Measurements from ENCODE around the gene KAZALD1. TPM values are rescaled to one million over a fixed set of nuclear protein-coding genes. Genes with fewer than 3 reads are reported as not detected.
"Not testable (repeated sequence)": the region's sequence is repeated elsewhere in the genome, so short reads cannot be mapped to it uniquely, and the experiment has no call there.

Gene KAZALD1
- total RNA-seq, 1 experiment from 2014 or later: 12.5 TPM

- H3K27ac ChIP-seq (ENCODE audit: low read depth, low read length, poor library complexity, severe bottlenecking): peak overlapping the region; percentile 68
- BruUV-seq (replicated peaks): no TSS peak
These were observed 29.8 kb upstream of the KAZALD1 start for GRCh38 chr10:101031796-101032636.

GRCh38 chr10:101032637-101033224 lies 29.1 kb upstream of the KAZALD1 start:
- POLR2A ChIA-PET (ENCODE audit: low non-redundant PET): interaction anchor here (0.6 to 0.7 kb wide), 2 partner anchors 10 to 87 kb away, joined by 3 to 9 read pairs; no protein-coding TSS in a partner anchor
- peaks cover 11% of the 10 kb centered on the region for H3K4me1 ChIP-seq (ENCODE audit: insufficient read depth, low read length, poor library complexity, severe bottlenecking)
- no peaks in the 10 kb centered on the region for H3K36me3 ChIP-seq (ENCODE audit: insufficient read depth, low read length, poor library complexity, severe bottlenecking)
- H3K4me3 ChIP-seq (ENCODE audit: low read depth, low read length, poor library complexity, severe bottlenecking): peak overlapping the region; percentile 56
- intact Hi-C loops (cut with micrococcal nuclease; ENCODE audit: unreplicated experiment): no loop called here
- no TSS peak for BruUV-seq (replicated peaks)
- no peak for TF ChIP-seq EZH2 (IDR thresholded peaks at IDR 0.05; ENCODE audit: borderline replicate concordance, low read depth, low read length, poor library complexity, severe bottlenecking)
- no peak for TF ChIP-seq CTCF (conservative IDR thresholded peaks at IDR 0.05; ENCODE audit: low read depth, low read length)
- DNase-seq (ENCODE audit: low spot score): peak; percentile 74
- H3K27me3 ChIP-seq (replicated peaks; ENCODE audit: insufficient read depth, low read depth, low read length, poor library complexity): no peaks in the 10 kb centered on the region
- CTCF ChIA-PET: interaction anchor here (0.8 to 1.2 kb wide), 4 partner anchors 8 to 119 kb away, joined by 3 to 14 read pairs (median 8); no protein-coding TSS in a partner anchor
- peak overlapping the region; percentile 68 for H3K27ac ChIP-seq (ENCODE audit: low read depth, low read length, poor library complexity, severe bottlenecking)
- H3K9me3 ChIP-seq (ENCODE audit: low read depth, low read length, poor library complexity, severe bottlenecking): no peaks in the 10 kb centered on the region

More at GRCh38 chr10:101031796-101032636, 29.8 kb upstream of the KAZALD1 start:
- ChIA-PET POLR2A (ENCODE audit: low non-redundant PET) (interaction anchor here (0.6 to 0.7 kb wide), 2 partner anchors 11 to 88 kb away, joined by 3 to 9 read pairs; no protein-coding TSS in a partner anchor), CTCF (interaction anchor here (1.0 to 1.2 kb wide), 3 partner anchors 9 to 18 kb away, joined by 4 to 14 read pairs (median 11); no protein-coding TSS in a partner anchor)
- intact Hi-C loops (cut with micrococcal nuclease; ENCODE audit: unreplicated experiment): no loop called here
- H3K4me1 ChIP-seq (ENCODE audit: insufficient read depth, low read length, poor library complexity, severe bottlenecking): peaks cover 11% of the 10 kb centered on the region
- H3K4me3 ChIP-seq (ENCODE audit: low read depth, low read length, poor library complexity, severe bottlenecking): peak overlapping the region; percentile 56
- H3K36me3 ChIP-seq (ENCODE audit: insufficient read depth, low read length, poor library complexity, severe bottlenecking): no peaks in the 10 kb centered on the region
- DNase-seq (ENCODE audit: low spot score): peak; percentile 77
- TF ChIP-seq CTCF (conservative IDR thresholded peaks at IDR 0.05; ENCODE audit: low read depth, low read length) (no peak), EZH2 (IDR thresholded peaks at IDR 0.05; ENCODE audit: borderline replicate concordance, low read depth, low read length, poor library complexity, severe bottlenecking) (no peak)
- H3K9me3 ChIP-seq (ENCODE audit: low read depth, low read length, poor library complexity, severe bottlenecking): no peaks in the 10 kb centered on the region
- no peaks in the 10 kb centered on the region for H3K27me3 ChIP-seq (replicated peaks; ENCODE audit: insufficient read depth, low read depth, low read length, poor library complexity)

- no peak for TF ChIP-seq EZH2 (IDR thresholded peaks at IDR 0.05; ENCODE audit: borderline replicate concordance, low read depth, low read length, poor library complexity, severe bottlenecking)
- TF ChIP-seq CTCF (conservative IDR thresholded peaks at IDR 0.05; ENCODE audit: low read depth, low read length): no peak
- no peaks in the 10 kb centered on the region for H3K9me3 ChIP-seq (ENCODE audit: low read depth, low read length, poor library complexity, severe bottlenecking)
- H3K36me3 ChIP-seq (ENCODE audit: insufficient read depth, low read length, poor library complexity, severe bottlenecking): no peaks in the 10 kb centered on the region
- ChIA-PET CTCF (interaction anchor here (0.6 to 0.8 kb wide), 2 partner anchors 17 to 118 kb away, joined by 3 read pairs; no protein-coding TSS in a partner anchor), POLR2A (ENCODE audit: low non-redundant PET) (no interaction called here)
- no peak overlapping the region for H3K27ac ChIP-seq (ENCODE audit: low read depth, low read length, poor library complexity, severe bottlenecking)
- peak overlapping the region; percentile 56 for H3K4me3 ChIP-seq (ENCODE audit: low read depth, low read length, poor library complexity, severe bottlenecking)
- intact Hi-C loops (cut with micrococcal nuclease; ENCODE audit: unreplicated experiment): no loop called here
- BruUV-seq (replicated peaks): no TSS peak
- no peak for DNase-seq (ENCODE audit: low spot score)
- no peaks in the 10 kb centered on the region for H3K27me3 ChIP-seq (replicated peaks; ENCODE audit: insufficient read depth, low read depth, low read length, poor library complexity)
- peaks cover 11% of the 10 kb centered on the region for H3K4me1 ChIP-seq (ENCODE audit: insufficient read depth, low read length, poor library complexity, severe bottlenecking)
These were observed 28.5 kb upstream of the KAZALD1 start for GRCh38 chr10:101033276-101033675.

GRCh38 chr10:101034404-101034803 lies 27.4 kb upstream of the KAZALD1 start:
- POLR2A ChIA-PET (ENCODE audit: low non-redundant PET); H3K27ac ChIP-seq (ENCODE audit: low read depth, low read length, poor library complexity, severe bottlenecking); H3K9me3 ChIP-seq (ENCODE audit: low read depth, low read length, poor library complexity, severe bottlenecking); intact Hi-C loops (cut with micrococcal nuclease; ENCODE audit: unreplicated experiment); H3K27me3 ChIP-seq (replicated peaks; ENCODE audit: insufficient read depth, low read depth, low read length, poor library complexity); H3K4me3 ChIP-seq (ENCODE audit: low read depth, low read length, poor library complexity, severe bottlenecking); H3K36me3 ChIP-seq (ENCODE audit: insufficient read depth, low read length, poor library complexity, severe bottlenecking); BruUV-seq (replicated peaks); DNase-seq (ENCODE audit: low spot score): not testable (repeated sequence)
- CTCF ChIA-PET: interaction anchor here (1.6 kb wide), 1 partner anchor 16 kb away, joined by 4 read pairs; no protein-coding TSS in a partner anchor
- peaks cover 11% of the 10 kb centered on the region for H3K4me1 ChIP-seq (ENCODE audit: insufficient read depth, low read length, poor library complexity, severe bottlenecking)

Data from A673 (cell line).